Measurements from ENCODE around the gene DNER.

DNA sequence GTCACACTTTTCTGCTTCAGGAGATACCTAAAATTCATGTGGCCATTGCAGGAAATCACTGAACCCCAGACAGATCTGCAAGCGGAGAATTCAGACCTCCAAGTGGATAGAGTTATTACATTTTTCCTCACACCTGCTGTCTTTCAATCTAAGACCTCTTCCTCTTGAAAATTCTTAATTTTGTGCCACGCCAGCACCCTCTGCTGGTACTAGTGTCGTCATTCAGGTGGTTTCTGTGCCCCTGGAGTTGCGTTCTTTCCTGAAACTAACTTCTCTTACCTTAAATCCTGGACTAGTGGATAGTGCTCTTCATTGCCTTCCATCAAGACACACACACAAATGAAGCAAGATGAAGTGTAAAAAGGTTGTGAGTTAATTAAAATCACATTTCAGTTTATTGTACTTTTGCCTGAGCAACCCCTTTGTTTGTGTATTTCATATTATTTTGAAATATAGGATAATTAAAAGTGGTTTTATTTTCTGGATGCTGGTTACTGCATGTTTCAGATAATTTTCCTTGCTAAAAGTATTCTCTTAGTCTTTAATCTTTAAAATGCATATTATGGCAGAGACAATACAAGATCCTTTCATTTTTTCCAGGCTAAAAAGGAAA is 1.6 kb upstream of the DNER start:
- TF ChIP-seq CTCF (IDR thresholded peaks at IDR 0.05) (peak; percentile 65), ESRRA (IDR thresholded peaks at IDR 0.05; ENCODE audit: borderline replicate concordance, low read length) (no peak), POLR2A (IDR thresholded peaks at IDR 0.05; ENCODE audit: low read length) (no peak), CEBPB (IDR thresholded peaks at IDR 0.05) (no peak), USF2 (IDR thresholded peaks at IDR 0.05) (no peak), NFE2L2 (conservative IDR thresholded peaks at IDR 0.05; ENCODE audit: low read length) (no peak), MAZ (IDR thresholded peaks at IDR 0.05; ENCODE audit: borderline replicate concordance, low read depth, low read length) (no peak)
- TF ChIP-seq, protein P1, sequence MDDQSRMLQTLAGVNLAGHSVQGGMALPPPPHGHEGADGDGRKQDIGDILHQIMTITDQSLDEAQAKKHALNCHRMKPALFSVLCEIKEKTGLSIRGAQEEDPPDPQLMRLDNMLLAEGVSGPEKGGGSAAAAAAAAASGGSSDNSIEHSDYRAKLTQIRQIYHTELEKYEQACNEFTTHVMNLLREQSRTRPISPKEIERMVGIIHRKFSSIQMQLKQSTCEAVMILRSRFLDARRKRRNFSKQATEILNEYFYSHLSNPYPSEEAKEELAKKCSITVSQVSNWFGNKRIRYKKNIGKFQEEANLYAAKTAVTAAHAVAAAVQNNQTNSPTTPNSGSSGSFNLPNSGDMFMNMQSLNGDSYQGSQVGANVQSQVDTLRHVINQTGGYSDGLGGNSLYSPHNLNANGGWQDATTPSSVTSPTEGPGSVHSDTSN (IDR thresholded peaks at IDR 0.05) = no peak
